Gastrocnemius medialis (tissue), 4 donors: ENCODE results near the gene PNMA8B.

ENCODE experiments used
- CTCF ChIP-seq, 5 experiments: fragments of 450-650 bp in 3 of 5; fragments of 200-600 bp in 2 of 5; sonication (generic) in 2 of 5; IDR thresholded peaks in 4 of 5; conservative IDR thresholded peaks in 1 of 5; 1 replicate in 4 of 5; 2 replicates in 1 of 5; pipeline ENCODE4 v1.5.1; 2016 to 2019; ENCODE audit warnings: antibody characterized with exemption in 5 of 5, mild to moderate bottlenecking in 3 of 5, moderate library complexity in 3 of 5
- POLR2A ChIP-seq, 2 donors: fragments of 450-650 bp; IDR thresholded peaks; one replicate each; pipeline ENCODE4 v1.6.1; 2017; ENCODE audit warnings: antibody characterized with exemption in 2 of 2, mild to moderate bottlenecking in 2 of 2, moderate library complexity in 2 of 2

GRCh38 chr19:46472592-46472991, 23.1 kb downstream of the PNMA8B start:
- no peak for TF ChIP-seq CTCF (IDR thresholded peaks at IDR 0.05 in 4 of 5, conservative IDR thresholded peaks at IDR 0.05 in 1 of 5)
- no peak for TF ChIP-seq POLR2A (IDR thresholded peaks at IDR 0.05)
